Stimulated activated CD8-positive, alpha-beta memory T cell treated with anti-CD3 and anti-CD28 coated beads, Interleukin-12 subunit alpha, Interleukin-12 subunit beta, amount 100 ng/mL, for 24 hours (primary cell): Measurements from ENCODE around the gene SDK2.

Experiments used
- DNase-seq: peaks from one replicate; pipeline ENCODE4 v3.0.0-alpha.2; 2020; ENCODE audit errors: extremely low read depth

Gene SDK2

GRCh38 chr17:73393381-73393780 lies 250.9 kb downstream of the SDK2 start:
- no peak for DNase-seq

- DNase-seq = no peak
These were observed 252.6 kb downstream of the SDK2 start for GRCh38 chr17:73391331-73392265.

- DNase-seq = no peak
These were observed 253.4 kb downstream of the SDK2 start for GRCh38 chr17:73390851-73391250.

GRCh38 chr17:73390221-73390620 lies 254.0 kb downstream of the SDK2 start:
- DNase-seq = no peak

GRCh38 chr17:73389411-73389810 lies 254.8 kb downstream of the SDK2 start:
- no peak for DNase-seq

GRCh38 chr17:73388578-73388905 lies 255.7 kb downstream of the SDK2 start:
- no peak for DNase-seq

GRCh38 chr17:73387746-73388577 lies 256.3 kb downstream of the SDK2 start:
- no peak for DNase-seq

GRCh38 chr17:73386561-73386960 lies 257.7 kb downstream of the SDK2 start:
- DNase-seq = no peak

GRCh38 chr17:73384926-73385325 lies 259.3 kb downstream of the SDK2 start:
- no peak for DNase-seq

- no peak for DNase-seq
These were observed 263.7 kb downstream of the SDK2 start for GRCh38 chr17:73380439-73381106.

GRCh38 chr17:73379826-73380225 lies 264.4 kb downstream of the SDK2 start:
- DNase-seq = no peak

- DNase-seq = no peak
These were observed 265.2 kb downstream of the SDK2 start for GRCh38 chr17:73378974-73379470.

GRCh38 chr17:73376636-73377035 lies 267.6 kb downstream of the SDK2 start:
- no peak for DNase-seq

GRCh38 chr17:73376152-73376551 lies 268.1 kb downstream of the SDK2 start:
- no peak for DNase-seq

- no peak for DNase-seq
These were observed 272.4 kb downstream of the SDK2 start for GRCh38 chr17:73371836-73372235.

GRCh38 chr17:73371285-73371684 lies 273.0 kb downstream of the SDK2 start:
- no peak for DNase-seq

GRCh38 chr17:73369817-73370490 lies 274.3 kb downstream of the SDK2 start:
- DNase-seq = peak; percentile 27

- no peak for DNase-seq
These were observed 275.1 kb downstream of the SDK2 start for GRCh38 chr17:73369111-73369521.

- DNase-seq = no peak
These were observed 276.1 kb downstream of the SDK2 start for GRCh38 chr17:73368085-73368631.

GRCh38 chr17:73365906-73366623 lies 278.2 kb downstream of the SDK2 start:
- DNase-seq = no peak
